Measurements from ENCODE around the gene PKHD1. TPM values are rescaled to one million over a fixed set of nuclear protein-coding genes. Genes with fewer than 3 reads are reported as not detected.

Gene PKHD1
- total and polyA plus RNA-seq, 2 donors (not counting 1 experiment from before 2014, with no cell fraction given), result not detected

DNA sequence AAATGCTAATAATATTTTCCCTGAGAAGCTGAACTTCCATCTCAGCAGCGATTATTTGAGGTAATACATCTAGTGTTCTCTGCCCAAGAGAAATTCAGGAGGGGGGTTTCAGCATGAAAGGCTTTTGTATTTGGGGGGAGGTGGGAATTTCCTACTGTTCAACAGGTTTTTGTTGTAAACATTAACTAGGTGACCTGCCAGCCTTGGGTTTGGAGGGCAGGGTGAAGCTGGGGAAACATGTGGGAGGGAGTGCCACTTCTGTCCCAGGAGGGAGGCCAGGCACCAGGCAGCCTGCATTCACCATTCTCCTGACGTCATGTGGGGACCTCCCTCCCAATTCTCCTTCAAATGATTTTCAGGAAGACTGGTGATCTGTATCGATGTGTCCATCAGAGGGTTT, 37.7 kb upstream of the PKHD1 start:
- no peaks in the 10 kb centered on the region for H3K4me1 ChIP-seq (ENCODE audit: control insufficient read depth in 2 of 2, insufficient read depth in 2 of 2, low read length in 2 of 2)
- ChIA-PET CTCF (no interaction called here), POLR2A (no interaction called here)
- TF ChIP-seq EZH2 (IDR thresholded peaks at IDR 0.05; ENCODE audit: borderline replicate concordance, insufficient read depth, low read depth, low read length, poor library complexity, severe bottlenecking), result no peak
- TF ChIP-seq, protein P1, sequence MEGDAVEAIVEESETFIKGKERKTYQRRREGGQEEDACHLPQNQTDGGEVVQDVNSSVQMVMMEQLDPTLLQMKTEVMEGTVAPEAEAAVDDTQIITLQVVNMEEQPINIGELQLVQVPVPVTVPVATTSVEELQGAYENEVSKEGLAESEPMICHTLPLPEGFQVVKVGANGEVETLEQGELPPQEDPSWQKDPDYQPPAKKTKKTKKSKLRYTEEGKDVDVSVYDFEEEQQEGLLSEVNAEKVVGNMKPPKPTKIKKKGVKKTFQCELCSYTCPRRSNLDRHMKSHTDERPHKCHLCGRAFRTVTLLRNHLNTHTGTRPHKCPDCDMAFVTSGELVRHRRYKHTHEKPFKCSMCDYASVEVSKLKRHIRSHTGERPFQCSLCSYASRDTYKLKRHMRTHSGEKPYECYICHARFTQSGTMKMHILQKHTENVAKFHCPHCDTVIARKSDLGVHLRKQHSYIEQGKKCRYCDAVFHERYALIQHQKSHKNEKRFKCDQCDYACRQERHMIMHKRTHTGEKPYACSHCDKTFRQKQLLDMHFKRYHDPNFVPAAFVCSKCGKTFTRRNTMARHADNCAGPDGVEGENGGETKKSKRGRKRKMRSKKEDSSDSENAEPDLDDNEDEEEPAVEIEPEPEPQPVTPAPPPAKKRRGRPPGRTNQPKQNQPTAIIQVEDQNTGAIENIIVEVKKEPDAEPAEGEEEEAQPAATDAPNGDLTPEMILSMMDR (IDR thresholded peaks at IDR 0.05), result no peak
- peaks cover 0 to 4% (median 0%) of the 10 kb centered on the region in 4 experiments for H3K27me3 ChIP-seq (replicated peaks in 1 of 4; ENCODE audit: control extremely low read depth in 1 of 4, control insufficient read depth in 3 of 4, insufficient read depth in 4 of 4, low read length in 3 of 4)
- Mint-ChIP-seq H3K4me1 (no peaks in the 10 kb centered on the region), H3K4me3 (no peak overlapping the region), H3K9me3 (ENCODE audit: insufficient read depth) (no peaks in the 10 kb centered on the region), H3K27ac (no peak overlapping the region), H3K27me3 (peaks cover 50% of the 10 kb centered on the region)
- ATAC-seq (ENCODE audit: low read depth), result no peak
- no peak overlapping the region for H2AFZ ChIP-seq (ENCODE audit: insufficient read depth, low read depth, low read length, poor library complexity, severe bottlenecking)
- no peak overlapping the region for H3K27ac ChIP-seq (ENCODE audit: low read length in 2 of 2)
- H3K79me2 ChIP-seq (ENCODE audit: control insufficient read depth, insufficient read depth, low read length), result no peaks in the 10 kb centered on the region
- no peak overlapping the region for H3K4me2 ChIP-seq (replicated peaks; ENCODE audit: low read depth, low read length, poor library complexity, severe bottlenecking)
- H3K9me3 ChIP-seq (ENCODE audit: control extremely low read depth in 1 of 3, control insufficient read depth in 2 of 3, insufficient read depth in 1 of 3, low read length in 2 of 3), result peaks cover 0 to 1% (median 0%) of the 10 kb centered on the region in 3 donors
- no peak overlapping the region for H3K4me3 ChIP-seq (ENCODE audit: control extremely low read depth in 1 of 5, extremely low read depth in 1 of 5, insufficient read depth in 1 of 5, low read depth in 2 of 5, low read length in 4 of 5)
- H4K20me1 ChIP-seq (ENCODE audit: control insufficient read depth, insufficient read depth, low read length, poor library complexity, severe bottlenecking), result no peaks in the 10 kb centered on the region
- no CpG with 5 or more reads among the region's 3 CpGs for WGBS (ENCODE audit: insufficient coverage)
- H3K36me3 ChIP-seq (replicated peaks in 1 of 2; ENCODE audit: control extremely low read depth in 1 of 2, control insufficient read depth in 1 of 2, extremely low read depth in 1 of 2, insufficient read depth in 2 of 2, low read length in 1 of 2), result no peaks in the 10 kb centered on the region
- no peak for DNase-seq
- no peak overlapping the region for H3K9ac ChIP-seq (ENCODE audit: low read length)
- intact Hi-C loops (cut with micrococcal nuclease), result no loop called here

DNA sequence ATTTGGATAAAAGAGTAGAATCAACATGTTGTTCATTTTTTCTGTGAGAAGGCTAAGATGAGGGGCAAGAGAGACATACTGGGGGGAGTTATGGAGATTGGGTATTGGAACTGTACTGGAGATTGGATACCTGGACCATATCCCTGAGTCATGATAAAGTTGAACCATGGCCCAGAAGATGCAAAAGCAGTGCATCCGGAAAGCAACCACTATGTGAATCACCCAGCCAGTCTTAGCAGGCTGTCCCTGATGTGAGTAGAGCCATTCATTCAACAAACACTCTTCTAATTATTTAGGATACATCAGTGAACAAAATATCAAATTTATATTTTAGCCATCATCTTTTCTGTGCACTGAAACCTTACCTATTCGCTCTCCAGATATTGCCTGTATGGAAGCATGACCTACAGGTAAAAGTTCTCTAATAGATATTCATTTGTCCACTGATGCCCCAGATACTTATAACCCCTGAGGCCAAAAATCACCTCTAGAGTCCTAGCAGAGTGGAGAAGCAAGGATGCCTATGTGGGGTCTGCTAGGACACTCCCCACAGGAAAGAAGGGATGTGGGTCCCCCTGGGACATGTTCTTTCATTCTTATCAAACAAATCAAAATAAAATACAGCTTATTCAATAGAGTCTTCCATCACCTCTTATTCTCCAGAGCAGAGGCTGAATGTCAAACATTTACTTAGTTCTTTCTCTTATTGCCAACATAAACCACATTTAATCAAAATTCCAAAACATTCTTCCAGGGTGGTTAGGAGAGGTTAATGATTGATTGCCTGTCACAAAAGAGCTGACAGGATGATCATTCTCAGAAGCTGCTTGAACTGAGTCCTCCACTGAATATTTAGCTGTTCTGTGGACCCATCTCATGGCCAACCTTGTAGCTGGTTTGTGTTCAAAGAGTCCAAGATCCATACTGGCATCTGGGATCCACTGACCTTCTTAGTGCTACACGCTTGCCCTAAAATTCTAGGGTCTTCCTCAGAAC, 37.0 kb upstream of the PKHD1 start:
- POLR2A ChIA-PET, result no interaction called here

More for the DNA sequence above, 37.0 kb upstream of the PKHD1 start:
- Mint-ChIP-seq H3K27ac (no peak overlapping the region), H3K9me3 (ENCODE audit: insufficient read depth) (peaks cover 1% of the 10 kb centered on the region), H3K27me3 (peaks cover 50% of the 10 kb centered on the region), H3K4me1 (no peaks in the 10 kb centered on the region), H3K4me3 (no peak overlapping the region)
- no peaks in the 10 kb centered on the region for H3K36me3 ChIP-seq (replicated peaks in 1 of 2; ENCODE audit: control extremely low read depth in 1 of 2, control insufficient read depth in 1 of 2, extremely low read depth in 1 of 2, insufficient read depth in 2 of 2, low read length in 1 of 2)
- no peaks in the 10 kb centered on the region for H4K20me1 ChIP-seq (ENCODE audit: control insufficient read depth, insufficient read depth, low read length, poor library complexity, severe bottlenecking)
- no peak for DNase-seq
- intact Hi-C loops (cut with micrococcal nuclease), result no loop called here
- no peak for ATAC-seq (ENCODE audit: low read depth)
- H2AFZ ChIP-seq (ENCODE audit: insufficient read depth, low read depth, low read length, poor library complexity, severe bottlenecking), result no peak overlapping the region
- no peak overlapping the region for H3K9ac ChIP-seq (ENCODE audit: low read length)
- H3K79me2 ChIP-seq (ENCODE audit: control insufficient read depth, insufficient read depth, low read length), result no peaks in the 10 kb centered on the region
- CTCF ChIA-PET, result no interaction called here
- no peaks in the 10 kb centered on the region for H3K4me1 ChIP-seq (ENCODE audit: control insufficient read depth in 2 of 2, insufficient read depth in 2 of 2, low read length in 2 of 2)
- no peak overlapping the region for H3K4me3 ChIP-seq (ENCODE audit: control extremely low read depth in 1 of 5, extremely low read depth in 1 of 5, insufficient read depth in 1 of 5, low read depth in 2 of 5, low read length in 4 of 5)
- peaks cover 0 to 4% (median 0%) of the 10 kb centered on the region in 4 experiments for H3K27me3 ChIP-seq (replicated peaks in 1 of 4; ENCODE audit: control extremely low read depth in 1 of 4, control insufficient read depth in 3 of 4, insufficient read depth in 4 of 4, low read length in 3 of 4)
- no peak for TF ChIP-seq EZH2 (IDR thresholded peaks at IDR 0.05; ENCODE audit: borderline replicate concordance, insufficient read depth, low read depth, low read length, poor library complexity, severe bottlenecking)
- TF ChIP-seq, protein P1 (IDR thresholded peaks at IDR 0.05), result no peak
- H3K4me2 ChIP-seq (replicated peaks; ENCODE audit: low read depth, low read length, poor library complexity, severe bottlenecking), result no peak overlapping the region
- peaks cover 0 to 4% (median under 1%) of the 10 kb centered on the region in 3 donors for H3K9me3 ChIP-seq (ENCODE audit: control extremely low read depth in 1 of 3, control insufficient read depth in 2 of 3, insufficient read depth in 1 of 3, low read length in 2 of 3)
- 100% methylated on average over 2 of the region's 3 CpGs for WGBS (ENCODE audit: insufficient coverage)
- no peak overlapping the region for H3K27ac ChIP-seq (ENCODE audit: low read length in 2 of 2)

All from B cell (primary cell).